ENCODE measurements around the gene CDCP1. TPM values are rescaled to one million over a fixed set of nuclear protein-coding genes. Genes with fewer than 3 reads are reported as not detected.

The CDCP1 gene
- total RNA-seq, 4 donors from 2014 or later = 1.8 to 14.2 (median 4.0) TPM

DNA sequence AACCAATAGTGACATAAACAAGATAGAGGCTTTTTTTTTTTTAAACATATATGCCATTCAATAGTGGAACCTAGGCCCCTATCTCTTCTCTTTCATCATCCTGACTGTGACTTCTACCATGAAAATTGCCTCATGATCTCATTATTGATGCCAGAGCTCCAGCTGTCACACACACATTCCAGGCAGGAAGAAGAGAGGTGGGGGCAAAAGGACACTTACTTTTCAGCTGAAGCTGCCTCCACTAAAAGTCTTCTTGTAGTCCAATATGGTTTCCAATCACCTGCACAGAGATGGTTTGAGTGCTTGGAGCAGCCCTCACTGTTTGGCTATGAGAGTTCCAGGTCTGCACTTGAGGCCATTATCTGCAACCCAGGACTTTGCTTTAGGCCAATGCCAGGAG, 75.1 kb downstream of the CDCP1 start:
- Histone ChIP-seq H3K9me3 (no peaks in the 10 kb centered on the region), H3K36me3 (no peaks in the 10 kb centered on the region), H3K27me3 (no peaks in the 10 kb centered on the region), H3K4me3 (no peak overlapping the region), H3K27ac (no peak overlapping the region), H3K4me1 (no peaks in the 10 kb centered on the region)
- no peak for DNase-seq
- TF ChIP-seq POLR2A (IDR thresholded peaks at IDR 0.05) = no peak
- TF ChIP-seq, protein P1, sequence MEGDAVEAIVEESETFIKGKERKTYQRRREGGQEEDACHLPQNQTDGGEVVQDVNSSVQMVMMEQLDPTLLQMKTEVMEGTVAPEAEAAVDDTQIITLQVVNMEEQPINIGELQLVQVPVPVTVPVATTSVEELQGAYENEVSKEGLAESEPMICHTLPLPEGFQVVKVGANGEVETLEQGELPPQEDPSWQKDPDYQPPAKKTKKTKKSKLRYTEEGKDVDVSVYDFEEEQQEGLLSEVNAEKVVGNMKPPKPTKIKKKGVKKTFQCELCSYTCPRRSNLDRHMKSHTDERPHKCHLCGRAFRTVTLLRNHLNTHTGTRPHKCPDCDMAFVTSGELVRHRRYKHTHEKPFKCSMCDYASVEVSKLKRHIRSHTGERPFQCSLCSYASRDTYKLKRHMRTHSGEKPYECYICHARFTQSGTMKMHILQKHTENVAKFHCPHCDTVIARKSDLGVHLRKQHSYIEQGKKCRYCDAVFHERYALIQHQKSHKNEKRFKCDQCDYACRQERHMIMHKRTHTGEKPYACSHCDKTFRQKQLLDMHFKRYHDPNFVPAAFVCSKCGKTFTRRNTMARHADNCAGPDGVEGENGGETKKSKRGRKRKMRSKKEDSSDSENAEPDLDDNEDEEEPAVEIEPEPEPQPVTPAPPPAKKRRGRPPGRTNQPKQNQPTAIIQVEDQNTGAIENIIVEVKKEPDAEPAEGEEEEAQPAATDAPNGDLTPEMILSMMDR (IDR thresholded peaks at IDR 0.05) = no peak
- intact Hi-C loops (cut with DNase I; ENCODE audit: low total_unique reads) = no loop called here

DNA sequence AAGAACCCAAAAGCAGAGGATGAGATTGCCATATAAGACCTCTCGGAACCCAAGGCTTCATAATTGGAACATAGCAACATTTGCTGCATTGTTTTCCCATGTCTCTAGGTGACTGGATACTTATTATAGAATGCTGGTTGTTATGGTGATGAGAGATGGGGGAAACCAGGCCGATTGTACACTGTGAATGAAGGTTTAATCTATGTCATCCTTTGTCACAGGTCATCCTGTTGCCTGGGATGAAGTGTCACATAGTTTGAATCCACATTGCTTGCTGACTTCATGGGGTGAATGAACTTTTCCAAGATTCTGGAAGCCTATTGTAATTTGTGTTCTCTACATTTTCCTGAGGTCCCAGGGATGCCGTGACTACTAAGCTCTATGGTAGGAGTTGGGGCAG, 78.2 kb downstream of the CDCP1 start:
- Histone ChIP-seq H3K36me3 (no peaks in the 10 kb centered on the region), H3K27ac (no peak overlapping the region), H3K27me3 (no peaks in the 10 kb centered on the region), H3K9me3 (no peaks in the 10 kb centered on the region), H3K4me1 (peaks cover 0 to 4% of the 10 kb centered on the region in 2 donors), H3K4me3 (no peak overlapping the region)
- DNase-seq = no peak
- intact Hi-C loops (cut with DNase I; ENCODE audit: low total_unique reads) = no loop called here
- TF ChIP-seq POLR2A (IDR thresholded peaks at IDR 0.05) = no peak
- TF ChIP-seq, protein P1 (IDR thresholded peaks at IDR 0.05) = no peak

DNA sequence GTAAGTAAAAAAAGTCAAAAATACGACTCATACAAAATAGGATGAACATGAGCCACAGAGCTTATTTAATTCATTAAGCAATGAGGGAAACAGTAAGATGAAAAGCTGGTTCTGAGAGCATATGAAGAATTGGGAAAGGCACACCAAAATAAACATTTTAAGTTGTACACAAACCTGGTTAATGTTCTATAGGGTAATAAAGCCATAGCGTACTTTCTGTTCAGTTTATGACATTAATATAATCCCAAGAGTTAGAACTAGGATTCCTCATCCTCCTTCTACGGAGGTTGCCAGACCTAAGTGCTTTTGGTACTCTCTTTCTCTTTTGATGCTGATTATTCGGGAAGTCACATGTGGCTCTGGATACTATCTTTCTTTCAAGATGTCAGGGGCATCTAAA, 78.7 kb downstream of the CDCP1 start:
- peaks cover 0 to 4% of the 10 kb centered on the region in 2 donors for H3K4me1 ChIP-seq
- intact Hi-C loops (cut with DNase I; ENCODE audit: low total_unique reads) = no loop called here
- TF ChIP-seq, protein P1 (IDR thresholded peaks at IDR 0.05) = no peak
- TF ChIP-seq POLR2A (IDR thresholded peaks at IDR 0.05) = no peak

DNA sequence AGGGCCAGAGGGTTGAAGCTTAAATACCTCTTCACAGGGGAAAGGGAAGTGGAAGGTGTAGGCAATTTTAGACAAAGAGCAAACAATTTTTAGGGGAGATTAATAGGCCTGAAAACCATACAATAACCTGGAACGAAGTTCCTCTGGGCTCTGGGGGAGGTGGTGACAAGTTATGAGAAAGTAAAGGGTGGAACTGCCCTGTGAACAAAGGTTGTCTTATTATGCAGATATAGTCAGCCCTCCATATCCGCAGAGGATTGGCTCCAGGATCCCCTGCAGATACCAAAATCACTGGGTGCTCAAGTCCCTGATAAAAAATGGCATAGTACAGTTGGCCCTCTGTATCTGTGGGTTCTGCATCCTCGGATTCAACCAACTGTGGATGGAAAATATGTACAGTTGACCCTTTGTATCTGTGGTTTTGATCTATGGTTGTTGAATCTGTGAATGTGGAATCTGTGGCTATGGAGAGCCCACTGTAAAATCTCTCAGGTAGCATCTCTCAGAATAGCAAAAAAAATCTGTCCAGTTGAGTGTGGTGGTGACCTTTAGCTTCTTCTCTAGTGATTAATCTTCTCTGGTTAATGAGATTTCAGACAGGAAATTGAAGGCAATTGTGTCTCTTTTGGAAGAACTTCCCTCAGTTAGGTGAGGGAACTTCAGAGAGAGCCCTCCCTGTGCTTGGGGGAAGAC, 79.9 kb downstream of the CDCP1 start:
- Histone ChIP-seq H3K27me3 (no peaks in the 10 kb centered on the region), H3K9me3 (no peaks in the 10 kb centered on the region), H3K4me1 (peaks cover 0 to 4% of the 10 kb centered on the region in 2 donors), H3K4me3 (no peak overlapping the region), H3K36me3 (no peaks in the 10 kb centered on the region), H3K27ac (no peak overlapping the region)
- intact Hi-C loops (cut with DNase I; ENCODE audit: low total_unique reads) = no loop called here
- DNase-seq = no peak
- TF ChIP-seq, protein P1 (IDR thresholded peaks at IDR 0.05) = no peak
- no peak for TF ChIP-seq POLR2A (IDR thresholded peaks at IDR 0.05)

More for the DNA sequence above, 78.7 kb downstream of the CDCP1 start:
- Histone ChIP-seq H3K27ac (no peak overlapping the region), H3K36me3 (no peaks in the 10 kb centered on the region), H3K9me3 (no peaks in the 10 kb centered on the region), H3K4me3 (no peak overlapping the region), H3K27me3 (no peaks in the 10 kb centered on the region)
- DNase-seq = no peak

DNA sequence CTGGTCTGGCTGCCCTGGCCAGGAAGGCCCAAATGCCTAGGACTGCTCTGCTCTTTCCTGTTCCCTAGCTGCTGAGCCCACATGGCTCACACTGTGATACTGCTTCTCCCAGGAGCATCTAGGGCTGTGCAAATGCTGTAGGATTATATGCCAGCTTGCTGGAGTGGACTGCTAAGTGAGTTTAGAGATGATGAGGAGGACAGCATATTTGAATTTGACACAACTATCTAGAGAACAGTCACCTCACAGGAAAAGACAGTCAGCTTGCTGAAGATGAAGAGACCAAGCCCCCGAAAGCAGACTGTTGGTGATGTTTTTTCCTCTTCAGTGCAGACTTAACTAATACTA, 80.8 kb downstream of the CDCP1 start:
- Histone ChIP-seq H3K4me1 (peaks cover 0 to 4% of the 10 kb centered on the region in 2 donors), H3K36me3 (no peaks in the 10 kb centered on the region), H3K4me3 (no peak overlapping the region), H3K27ac (no peak overlapping the region), H3K9me3 (no peaks in the 10 kb centered on the region), H3K27me3 (no peaks in the 10 kb centered on the region)
- intact Hi-C loops (cut with DNase I; ENCODE audit: low total_unique reads) = no loop called here
- DNase-seq = no peak
- no peak for TF ChIP-seq POLR2A (IDR thresholded peaks at IDR 0.05)
- TF ChIP-seq, protein P1 (IDR thresholded peaks at IDR 0.05) = no peak
